Measurements from ENCODE around the gene TERB1. TPM values are rescaled to one million over a fixed set of nuclear protein-coding genes. Genes with fewer than 3 reads are reported as not detected.

The TERB1 gene
- total and polyA plus RNA-seq, 2 donors (not counting 3 experiments of a cell fraction or from before 2014, with no cell fraction given): not detected

DNA sequence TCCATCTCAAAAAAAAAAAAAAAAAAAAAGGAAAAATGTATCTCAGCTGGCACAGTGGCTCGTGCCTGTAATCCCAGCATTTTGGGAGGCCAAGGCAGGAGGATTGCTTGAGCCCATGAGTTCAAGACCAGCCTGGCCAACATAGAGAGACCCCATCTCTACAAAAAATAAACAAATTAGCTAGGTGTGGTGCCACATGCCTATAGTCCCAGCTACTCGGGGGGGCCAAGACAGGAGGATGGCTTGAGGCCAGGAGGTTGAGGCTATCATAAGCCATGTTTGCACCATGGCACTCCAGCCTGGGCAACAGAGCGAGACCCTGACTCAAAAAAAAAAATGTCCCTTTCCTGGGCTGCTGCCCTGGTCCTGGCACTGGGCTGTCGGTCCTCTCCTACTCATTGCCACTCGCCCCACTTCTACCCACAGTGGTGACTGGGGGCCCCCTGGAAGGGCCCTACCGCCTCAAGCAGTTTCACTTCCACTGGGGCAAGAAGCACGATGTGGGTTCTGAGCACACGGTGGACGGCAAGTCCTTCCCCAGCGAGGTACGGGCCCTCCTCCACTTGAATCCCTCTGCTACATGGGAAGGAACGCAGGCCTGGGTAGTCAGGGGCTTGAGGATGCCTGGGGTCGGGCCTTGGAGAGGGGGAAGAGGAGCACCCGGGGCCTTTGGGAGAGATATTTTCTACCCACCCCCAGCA lies 48.9 kb upstream of the TERB1 start:
- no TSS peak for BruUV-seq (replicated peaks)
- Histone ChIP-seq H3K27me3 (ENCODE audit: control insufficient read depth in 2 of 2, insufficient read depth in 2 of 2, low read length in 2 of 2) (peaks cover 22 to 26% of the 10 kb centered on the region in 2 experiments), H2AFZ (ENCODE audit: low read depth, low read length) (no peak overlapping the region), H3K9ac (replicated peaks; ENCODE audit: extremely low read depth, insufficient read depth, low read length) (no peak overlapping the region), H3K27ac (ENCODE audit: insufficient read depth, low read depth, low read length) (no peak overlapping the region), H4K20me1 (replicated peaks; ENCODE audit: control insufficient read depth, extremely low read depth, insufficient read depth, low read length) (no peaks in the 10 kb centered on the region), H3K4me1 (ENCODE audit: control insufficient read depth, extremely low read depth, insufficient read depth, low read length) (no peaks in the 10 kb centered on the region), H3K9me1 (replicated peaks; ENCODE audit: control insufficient read depth, extremely low read depth, insufficient read depth, low read length) (no peaks in the 10 kb centered on the region), H3K79me2 (ENCODE audit: control insufficient read depth, insufficient read depth, low read length) (no peaks in the 10 kb centered on the region), H3K4me2 (ENCODE audit: insufficient read depth, low read length) (no peak overlapping the region), H3K9me3 (replicated peaks; ENCODE audit: control insufficient read depth, insufficient read depth, low read length) (no peaks in the 10 kb centered on the region), H3K4me3 (replicated peaks in 1 of 3; ENCODE audit: insufficient read depth in 1 of 3, low read depth in 1 of 3, low read length in 3 of 3) (no peak overlapping the region), H3K36me3 (ENCODE audit: control insufficient read depth in 2 of 2, extremely low read depth in 1 of 2, insufficient read depth in 2 of 2, low read length in 2 of 2) (no peaks in the 10 kb centered on the region)
- intact Hi-C loops (cut with micrococcal nuclease): no loop called here
- ChIA-PET POLR2A (interaction anchor here (0.7 kb wide), 1 partner anchor 126 kb away, joined by 3 read pairs; no protein-coding TSS in a partner anchor), CTCF (interaction anchor here (1.4 to 2.9 kb wide), 4 partner anchors 12 to 199 kb away, joined by 3 to 31 read pairs (median 10); partner anchors contain the start of gene NAE1)
- TF ChIP-seq POLR2A (IDR thresholded peaks at IDR 0.05; ENCODE audit: low read depth, low read length): no peak
- TF ChIP-seq JUN (IDR thresholded peaks at IDR 0.05; ENCODE audit: borderline replicate concordance, insufficient read depth, insufficient read length, low read depth): no peak
- TF ChIP-seq FOS (IDR thresholded peaks at IDR 0.05; ENCODE audit: borderline replicate concordance, insufficient read depth, low read length): no peak
- TF ChIP-seq, protein P1, sequence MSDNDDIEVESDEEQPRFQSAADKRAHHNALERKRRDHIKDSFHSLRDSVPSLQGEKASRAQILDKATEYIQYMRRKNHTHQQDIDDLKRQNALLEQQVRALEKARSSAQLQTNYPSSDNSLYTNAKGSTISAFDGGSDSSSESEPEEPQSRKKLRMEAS (IDR thresholded peaks at IDR 0.05; ENCODE audit: insufficient read depth, insufficient read length): no peak
- TF ChIP-seq CTCF (IDR thresholded peaks at IDR 0.05; ENCODE audit: extremely low read depth in 1 of 2, insufficient read depth in 1 of 2, low read depth in 1 of 2, low read length in 2 of 2): no peak
- no peak for TF ChIP-seq EZH2 (IDR thresholded peaks at IDR 0.05; ENCODE audit: borderline replicate concordance, low read depth, low read length, severe bottlenecking)
- TF ChIP-seq POLR2AphosphoS5 (IDR thresholded peaks at IDR 0.05; ENCODE audit: insufficient read depth, low read depth, low read length): no peak
- TF ChIP-seq MYC (IDR thresholded peaks at IDR 0.05; ENCODE audit: low read depth, low read length): no peak
- TF ChIP-seq GATA2 (IDR thresholded peaks at IDR 0.05; ENCODE audit: insufficient read depth, insufficient read length, low read depth, low read length): no peak
- FAIRE-seq: no peak
- dilution Hi-C loops (cut with MboI; ENCODE audit: extremely low pct_ligation_motif_present, low sequenced_read_pairs): no loop called here
- no peak for DNase-seq (ENCODE audit: low read depth, low spot score)

Measured in endothelial cell of umbilical vein (primary cell).